NOMO-1 treated with DMSO at 0.1 percent for 48 hours (cell line): ENCODE data around the gene NLGN1.

Experiments
- DNase-seq: peaks from one replicate; lab custom pipeline; 2025; ENCODE audit not compliant: unreplicated experiment; lab: John Stamatoyannopoulos, UW

NLGN1 gene

GRCh38 chr3:174315225-174315624 lies 917.7 kb downstream of the NLGN1 start:
- DNase-seq = no peak

- DNase-seq = no peak
Measured at GRCh38 chr3:174317005-174317404, 919.5 kb downstream of the NLGN1 start.

- no peak for DNase-seq
Measured at GRCh38 chr3:174318181-174318580, 920.6 kb downstream of the NLGN1 start.

GRCh38 chr3:174321548-174321947 lies 924.0 kb downstream of the NLGN1 start:
- DNase-seq = no peak

GRCh38 chr3:174322789-174323188 lies 925.2 kb downstream of the NLGN1 start:
- peak; percentile 93 for DNase-seq

- peak; percentile 41 for DNase-seq
Measured at GRCh38 chr3:174325171-174325570, 927.6 kb downstream of the NLGN1 start.

- no peak for DNase-seq
Measured at GRCh38 chr3:174325834-174326700, 928.5 kb downstream of the NLGN1 start.

- DNase-seq = no peak
Measured at GRCh38 chr3:174329321-174329720, 931.8 kb downstream of the NLGN1 start.

GRCh38 chr3:174330303-174330702 lies 932.8 kb downstream of the NLGN1 start:
- DNase-seq = no peak

GRCh38 chr3:174331095-174331800 lies 933.7 kb downstream of the NLGN1 start:
- peak; percentile 99 for DNase-seq

GRCh38 chr3:174332391-174332790 lies 934.8 kb downstream of the NLGN1 start:
- peak; percentile 11 for DNase-seq

- DNase-seq = no peak
Measured at GRCh38 chr3:174333640-174334039, 936.1 kb downstream of the NLGN1 start.

GRCh38 chr3:174334111-174334510 lies 936.6 kb downstream of the NLGN1 start:
- no peak for DNase-seq

- DNase-seq = no peak
Measured at GRCh38 chr3:174335324-174335723, 937.8 kb downstream of the NLGN1 start.

- no peak for DNase-seq
Measured at GRCh38 chr3:174335910-174336309, 938.4 kb downstream of the NLGN1 start.
